HG03460 (cell line): ENCODE data around the gene THAP6.
"Not testable (repeated sequence)": the region's sequence is repeated elsewhere in the genome, so short reads cannot be mapped to it uniquely, and the experiment has no call there.

Source experiments
- ATAC-seq: cut with Tn5 transposase; IDR thresholded peaks from one replicate; pipeline ENCODE4 v1.9.1; 2021; ENCODE audit not compliant: unreplicated experiment

Gene THAP6

GRCh38 chr4:75525086-75525485 is 10.8 kb downstream of the THAP6 start:
- no peak for ATAC-seq

- ATAC-seq: no peak
Observed at GRCh38 chr4:75525910-75526309, 11.6 kb downstream of the THAP6 start.

- no peak for ATAC-seq
Observed at GRCh38 chr4:75527482-75527881, 13.2 kb downstream of the THAP6 start.

GRCh38 chr4:75530556-75531322 is 16.5 kb downstream of the THAP6 start:
- no peak for ATAC-seq

- ATAC-seq: not testable (repeated sequence)
Observed at GRCh38 chr4:75531536-75532143, 17.4 kb downstream of the THAP6 start.

GRCh38 chr4:75533339-75533887 is 19.1 kb downstream of the THAP6 start:
- ATAC-seq: not testable (repeated sequence)

GRCh38 chr4:75533926-75534325 is 19.7 kb downstream of the THAP6 start:
- ATAC-seq: not testable (repeated sequence)

GRCh38 chr4:75537308-75537707 is 23.0 kb downstream of the THAP6 start:
- not testable (repeated sequence) for ATAC-seq

- no peak for ATAC-seq
Observed at GRCh38 chr4:75542824-75543223, 28.6 kb downstream of the THAP6 start.

- ATAC-seq: not testable (repeated sequence)
Observed at GRCh38 chr4:75544220-75544619, 29.9 kb downstream of the THAP6 start.

- ATAC-seq: no peak
Observed at GRCh38 chr4:75544870-75545269, 30.6 kb downstream of the THAP6 start.

- no peak for ATAC-seq
Observed at GRCh38 chr4:75545526-75545925, 31.3 kb downstream of the THAP6 start.

GRCh38 chr4:75547647-75548387 is 33.5 kb downstream of the THAP6 start:
- ATAC-seq: no peak

GRCh38 chr4:75549019-75549418 is 34.7 kb downstream of the THAP6 start:
- no peak for ATAC-seq

GRCh38 chr4:75552452-75552851 is 38.2 kb downstream of the THAP6 start:
- ATAC-seq: no peak

GRCh38 chr4:75555294-75556164 is 41.3 kb downstream of the THAP6 start, which contains the start of gene ODAPH:
ODAPH (plus strand) TSS chr4:75556066; CDS start chr4:75556083, 17 bp downstream.
- ATAC-seq: no peak

- no peak for ATAC-seq
Observed at GRCh38 chr4:75557696-75558095, 43.4 kb downstream of the THAP6 start.

GRCh38 chr4:75561789-75562188 is 47.5 kb downstream of the THAP6 start:
- ATAC-seq: no peak

- no peak for ATAC-seq
Observed at GRCh38 chr4:75564023-75564422, 49.8 kb downstream of the THAP6 start.

GRCh38 chr4:75565481-75565880 is 51.2 kb downstream of the THAP6 start:
- no peak for ATAC-seq
